ENCODE data around the gene PSMG4. TPM values are rescaled to one million over a fixed set of nuclear protein-coding genes. Genes with fewer than 3 reads are reported as not detected.

The PSMG4 gene, protein sequence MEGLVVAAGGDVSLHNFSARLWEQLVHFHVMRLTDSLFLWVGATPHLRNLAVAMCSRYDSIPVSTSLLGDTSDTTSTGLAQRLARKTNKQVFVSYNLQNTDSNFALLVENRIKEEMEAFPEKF
- total RNA-seq: 10 to 100 TPM; 11.4 to 28.6 TPM

GRCh38 chr6:3258720-3259490 lies at the start of gene PSMG4:
Gene PSMG4, plus strand, starts transcription at chr6:3258947. Its CDS starts 76 bp downstream, at chr6:3259023.

DNA sequence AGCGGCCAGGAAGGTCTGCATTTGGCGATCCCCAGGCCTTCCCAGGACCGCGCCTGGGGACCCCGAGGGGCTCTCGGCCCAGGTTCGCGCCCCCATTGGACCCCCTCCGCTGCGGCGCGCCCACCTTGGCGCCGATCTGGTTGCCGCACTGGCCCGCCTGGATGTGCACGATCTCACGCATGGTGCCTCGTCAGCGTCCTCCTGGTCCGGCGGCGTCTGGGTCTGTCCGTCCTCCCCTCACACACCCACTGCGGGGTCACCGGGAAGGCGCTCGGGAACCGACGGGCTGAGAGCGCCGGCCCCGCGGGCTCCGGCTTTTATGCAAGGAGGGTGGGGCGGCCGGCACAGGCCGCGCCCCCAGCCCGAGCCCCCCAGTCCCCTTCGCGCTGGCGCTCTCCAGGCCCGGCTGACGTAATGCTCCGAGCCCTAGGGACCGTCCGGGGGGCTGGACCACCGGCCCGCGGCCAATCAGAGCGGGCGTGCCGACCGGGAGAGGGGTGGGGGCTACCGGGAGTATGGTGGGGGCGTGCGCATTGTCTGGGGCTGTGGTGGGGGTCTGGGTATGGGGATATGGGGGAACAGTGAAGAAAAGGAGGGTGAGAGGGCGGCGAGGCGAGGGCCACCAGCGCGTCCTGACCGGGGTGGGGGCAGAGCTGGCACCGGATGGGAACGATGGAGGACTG lies 31.2 kb upstream of the PSMG4 start, which contains the start of gene TUBB2B:
Gene TUBB2B (minus strand): TSS at position 291 of the 683 bp plus-strand sequence. CDS start 110 bp downstream, at position 181.

Other genes starting within 250 kb of the PSMG4 start
- 10 to 100 TPM; 23.1 to 23.6 TPM for gene RIPK1, start 190.5 kb upstream of the PSMG4 start, total RNA-seq
- gene BPHL, start 140.2 kb upstream of the PSMG4 start, total RNA-seq: 10 to 100 TPM; 22.0 to 40.3 TPM
- 100 to 1,000 TPM; 184 to 235 TPM for gene TUBB2A, start 101.4 kb upstream of the PSMG4 start, total RNA-seq
- 100 to 1,000 TPM; 102 to 104 TPM for gene TUBB2B, start 31.3 kb upstream of the PSMG4 start, total RNA-seq
- 10 to 100 TPM in 1 of 2 donors, 1 to 10 TPM in 1; 8.6 to 21.0 TPM for gene SLC22A23, start 198.1 kb downstream of the PSMG4 start, total RNA-seq

Data from melanocyte of skin (primary cell).